GM23338 (cell line): ENCODE results near the gene GRM5. TPM values are rescaled to one million over a fixed set of nuclear protein-coding genes. Genes with fewer than 3 reads are reported as not detected.

Experiments used
- ATAC-seq: fragments of 200-7000 bp; cut with Tn5 transposase; 3 replicates; pipeline ENCODE4 v1.9.1; 2020
- DNase-seq: peaks from one replicate; pipeline ENCODE4 v3.0.0-alpha.2; 2015; ENCODE audit warnings: low spot score
- H2AFZ ChIP-seq: fragments of 200-600 bp; sonication (generic); 2 replicates; pipeline ENCODE4 v1.8.0; 2016; ENCODE audit warnings: antibody characterized with exemption, mild to moderate bottlenecking, moderate library complexity
- H3F3A ChIP-seq: fragments of 200-600 bp; sonication (generic); replicated peaks from 2 replicates; pipeline ENCODE4 v1.8.0; 2017; ENCODE audit warnings: antibody characterized with exemption, mixed run types, low read depth
- H3K27ac ChIP-seq: fragments of 200-600 bp; sonication (generic); 2 replicates; pipeline ENCODE4 v1.6.1; 2016; ENCODE audit warnings: low read depth
- H3K27me3 ChIP-seq: fragments of 200-600 bp; sonication (generic); 2 replicates; pipeline ENCODE4 v1.8.0; 2016; ENCODE audit warnings: mild to moderate bottlenecking, mixed run types, moderate library complexity; ENCODE audit not compliant: insufficient read depth
- H3K36me3 ChIP-seq: fragments of 200-600 bp; sonication (generic); 2 replicates; pipeline ENCODE4 v1.8.0; 2016; ENCODE audit warnings: mild to moderate bottlenecking; ENCODE audit not compliant: insufficient read depth
- H3K4me1 ChIP-seq: fragments of 200-600 bp; sonication (generic); 2 replicates; pipeline ENCODE4 v1.8.0; 2016; ENCODE audit warnings: mild to moderate bottlenecking, moderate library complexity; ENCODE audit not compliant: insufficient read depth
- H3K4me2 ChIP-seq: fragments of 200-600 bp; sonication (generic); 2 replicates; pipeline ENCODE4 v1.7.1; 2017; ENCODE audit warnings: mixed run types
- H3K4me3 ChIP-seq: fragments of 200-600 bp; sonication (generic); 2 replicates; pipeline ENCODE4 v1.6.1; 2016; ENCODE audit warnings: mixed run types
- H3K79me2 ChIP-seq: fragments of 200-600 bp; sonication (generic); replicated peaks from 2 replicates; pipeline ENCODE4 v1.8.0; 2017; ENCODE audit warnings: mild to moderate bottlenecking; ENCODE audit not compliant: insufficient read depth
- H3K9me2 ChIP-seq: fragments of 200-600 bp; sonication (generic); 2 replicates; pipeline ENCODE4 v1.8.0; 2017; ENCODE audit not compliant: insufficient read depth
- H4K20me1 ChIP-seq: fragments of 200-600 bp; sonication (generic); replicated peaks from 2 replicates; pipeline ENCODE4 v1.8.0; 2017; ENCODE audit warnings: mild to moderate bottlenecking; ENCODE audit not compliant: insufficient read depth
- H3K27ac Mint-ChIP-seq: 2 replicates; pipeline ENCODE4 v1.8.0; 2020; ENCODE audit warnings: inconsistent platforms, mild to moderate bottlenecking, moderate library complexity, mixed read lengths
- H3K27me3 Mint-ChIP-seq: 3 replicates; pipeline ENCODE4 v1.8.0; 2022; ENCODE audit warnings: low read depth, mild to moderate bottlenecking, moderate library complexity, mixed read lengths, inconsistent platforms; ENCODE audit not compliant: insufficient read depth, poor library complexity
- H3K36me3 Mint-ChIP-seq: 3 replicates; pipeline ENCODE4 v1.8.0; 2021; ENCODE audit warnings: low read depth, mild to moderate bottlenecking, inconsistent platforms, moderate library complexity, mixed read lengths
- H3K4me1 Mint-ChIP-seq: 3 replicates; pipeline ENCODE4 v1.8.0; 2020; ENCODE audit warnings: mild to moderate bottlenecking, inconsistent platforms, mixed read lengths
- H3K4me3 Mint-ChIP-seq: 3 replicates; pipeline ENCODE4 v1.8.0; 2021; ENCODE audit warnings: moderate library complexity, mild to moderate bottlenecking, inconsistent platforms, mixed read lengths
- H3K9me3 Mint-ChIP-seq: 3 replicates; pipeline ENCODE4 v1.8.0; 2020; ENCODE audit warnings: moderate library complexity, mild to moderate bottlenecking, inconsistent platforms, mixed read lengths
- CREB1 ChIP-seq: fragments of 250-450 bp; sonication (Bioruptor Pico); IDR thresholded peaks from 2 replicates; pipeline ENCODE4 v1.5.0; 2020; ENCODE audit warnings: low read depth, mild to moderate bottlenecking, moderate library complexity
- NANOG ChIP-seq: IDR thresholded peaks from 2 replicates; pipeline ENCODE4 v1.6.1; 2016; ENCODE audit warnings: antibody characterized with exemption, borderline replicate concordance
- POLR2AphosphoS5 ChIP-seq: IDR thresholded peaks from 2 replicates; pipeline ENCODE4 v1.6.1; 2016; ENCODE audit warnings: antibody characterized with exemption, low read depth
- STAT1 ChIP-seq: IDR thresholded peaks from one replicate; pipeline ENCODE4 v1.6.1; 2016; ENCODE audit warnings: antibody characterized with exemption; ENCODE audit not compliant: unreplicated experiment
- ZNF114 ChIP-seq: fragments of 250-450 bp; sonication (Bioruptor Pico); IDR thresholded peaks from 2 replicates; pipeline ENCODE4 v1.5.0; 2020; ENCODE audit warnings: mild to moderate bottlenecking, moderate library complexity
- ZNF331 ChIP-seq: fragments of 250-450 bp; sonication (Bioruptor Pico); IDR thresholded peaks from 2 replicates; pipeline ENCODE4 v1.5.0; 2020; ENCODE audit warnings: low read depth, mild to moderate bottlenecking, moderate library complexity
- polyA plus RNA-seq: library from polyadenylated mRNA; unstranded; fragments of >200 nt; fragmentation: Nextera tagmentation; extraction: Ambion mirVana; gene quantifications from 2 replicates; pipeline ENCODE4 v1.2.1, GENCODE V29; 2016
- total RNA-seq: library from RNA; depleted of rRNA; stranded (reverse); fragments of >200 nt; shearing (Covaris generic); gene quantifications from 2 replicates; pipeline ENCODE4 v1.2.3, GENCODE V29; 2014
- TF ChIP-seq, protein P1 (sequence below): fragments of 250-450 bp; sonication (Bioruptor Pico); IDR thresholded peaks from 2 replicates; pipeline ENCODE4 v1.5.0; 2020; ENCODE audit warnings: mild to moderate bottlenecking, moderate library complexity
- TF ChIP-seq, protein P2 (sequence below): IDR thresholded peaks from 2 replicates; pipeline ENCODE4 v1.6.1; 2016; ENCODE audit warnings: antibody characterized with exemption
- TF ChIP-seq, protein P3 (sequence below), 2 experiments: fragments of 200-600 bp in 1 of 2; sonication (generic) in 1 of 2; conservative IDR thresholded peaks; 2 replicates each; pipeline versions ENCODE4 v1.5.1 to v1.6.1; 2016 to 2017; ENCODE audit warnings: antibody characterized with exemption in 2 of 2, low read depth in 2 of 2, mild to moderate bottlenecking in 2 of 2, moderate library complexity in 1 of 2

GRM5 gene
- total and polyA plus RNA-seq, 2 experiments from 2014 or later, result 0.23 to 0.45 TPM

DNA sequence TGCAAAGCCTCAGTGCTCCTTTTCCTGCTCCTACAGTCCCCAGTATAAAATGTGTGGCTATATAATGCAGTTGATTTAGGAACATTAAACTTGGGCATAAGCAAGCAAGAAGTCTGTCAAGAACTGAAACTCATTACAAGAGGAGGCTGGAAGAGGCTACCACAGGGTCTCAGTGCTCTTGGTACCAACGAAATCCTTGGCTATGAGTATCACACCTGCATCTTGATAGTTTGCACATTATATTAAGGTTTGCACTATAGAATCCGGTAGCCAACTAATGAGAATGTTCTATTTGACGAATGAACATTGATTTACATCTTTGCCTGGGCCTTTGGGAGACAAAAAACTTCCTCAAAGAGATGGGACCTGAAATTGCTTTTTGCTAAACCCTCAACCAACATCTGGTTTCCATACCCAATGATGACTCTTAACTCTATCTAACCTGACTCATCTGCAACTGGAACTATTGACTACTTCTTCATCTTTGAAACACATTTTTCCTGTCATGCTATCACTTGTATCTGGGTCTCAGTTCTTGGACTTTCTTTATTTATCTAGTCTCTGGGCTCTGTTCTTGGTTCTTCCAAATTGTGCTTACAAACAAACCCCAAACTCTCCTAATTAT is 521.0 kb downstream of the GRM5 start (continued):
- TF ChIP-seq, protein P1, sequence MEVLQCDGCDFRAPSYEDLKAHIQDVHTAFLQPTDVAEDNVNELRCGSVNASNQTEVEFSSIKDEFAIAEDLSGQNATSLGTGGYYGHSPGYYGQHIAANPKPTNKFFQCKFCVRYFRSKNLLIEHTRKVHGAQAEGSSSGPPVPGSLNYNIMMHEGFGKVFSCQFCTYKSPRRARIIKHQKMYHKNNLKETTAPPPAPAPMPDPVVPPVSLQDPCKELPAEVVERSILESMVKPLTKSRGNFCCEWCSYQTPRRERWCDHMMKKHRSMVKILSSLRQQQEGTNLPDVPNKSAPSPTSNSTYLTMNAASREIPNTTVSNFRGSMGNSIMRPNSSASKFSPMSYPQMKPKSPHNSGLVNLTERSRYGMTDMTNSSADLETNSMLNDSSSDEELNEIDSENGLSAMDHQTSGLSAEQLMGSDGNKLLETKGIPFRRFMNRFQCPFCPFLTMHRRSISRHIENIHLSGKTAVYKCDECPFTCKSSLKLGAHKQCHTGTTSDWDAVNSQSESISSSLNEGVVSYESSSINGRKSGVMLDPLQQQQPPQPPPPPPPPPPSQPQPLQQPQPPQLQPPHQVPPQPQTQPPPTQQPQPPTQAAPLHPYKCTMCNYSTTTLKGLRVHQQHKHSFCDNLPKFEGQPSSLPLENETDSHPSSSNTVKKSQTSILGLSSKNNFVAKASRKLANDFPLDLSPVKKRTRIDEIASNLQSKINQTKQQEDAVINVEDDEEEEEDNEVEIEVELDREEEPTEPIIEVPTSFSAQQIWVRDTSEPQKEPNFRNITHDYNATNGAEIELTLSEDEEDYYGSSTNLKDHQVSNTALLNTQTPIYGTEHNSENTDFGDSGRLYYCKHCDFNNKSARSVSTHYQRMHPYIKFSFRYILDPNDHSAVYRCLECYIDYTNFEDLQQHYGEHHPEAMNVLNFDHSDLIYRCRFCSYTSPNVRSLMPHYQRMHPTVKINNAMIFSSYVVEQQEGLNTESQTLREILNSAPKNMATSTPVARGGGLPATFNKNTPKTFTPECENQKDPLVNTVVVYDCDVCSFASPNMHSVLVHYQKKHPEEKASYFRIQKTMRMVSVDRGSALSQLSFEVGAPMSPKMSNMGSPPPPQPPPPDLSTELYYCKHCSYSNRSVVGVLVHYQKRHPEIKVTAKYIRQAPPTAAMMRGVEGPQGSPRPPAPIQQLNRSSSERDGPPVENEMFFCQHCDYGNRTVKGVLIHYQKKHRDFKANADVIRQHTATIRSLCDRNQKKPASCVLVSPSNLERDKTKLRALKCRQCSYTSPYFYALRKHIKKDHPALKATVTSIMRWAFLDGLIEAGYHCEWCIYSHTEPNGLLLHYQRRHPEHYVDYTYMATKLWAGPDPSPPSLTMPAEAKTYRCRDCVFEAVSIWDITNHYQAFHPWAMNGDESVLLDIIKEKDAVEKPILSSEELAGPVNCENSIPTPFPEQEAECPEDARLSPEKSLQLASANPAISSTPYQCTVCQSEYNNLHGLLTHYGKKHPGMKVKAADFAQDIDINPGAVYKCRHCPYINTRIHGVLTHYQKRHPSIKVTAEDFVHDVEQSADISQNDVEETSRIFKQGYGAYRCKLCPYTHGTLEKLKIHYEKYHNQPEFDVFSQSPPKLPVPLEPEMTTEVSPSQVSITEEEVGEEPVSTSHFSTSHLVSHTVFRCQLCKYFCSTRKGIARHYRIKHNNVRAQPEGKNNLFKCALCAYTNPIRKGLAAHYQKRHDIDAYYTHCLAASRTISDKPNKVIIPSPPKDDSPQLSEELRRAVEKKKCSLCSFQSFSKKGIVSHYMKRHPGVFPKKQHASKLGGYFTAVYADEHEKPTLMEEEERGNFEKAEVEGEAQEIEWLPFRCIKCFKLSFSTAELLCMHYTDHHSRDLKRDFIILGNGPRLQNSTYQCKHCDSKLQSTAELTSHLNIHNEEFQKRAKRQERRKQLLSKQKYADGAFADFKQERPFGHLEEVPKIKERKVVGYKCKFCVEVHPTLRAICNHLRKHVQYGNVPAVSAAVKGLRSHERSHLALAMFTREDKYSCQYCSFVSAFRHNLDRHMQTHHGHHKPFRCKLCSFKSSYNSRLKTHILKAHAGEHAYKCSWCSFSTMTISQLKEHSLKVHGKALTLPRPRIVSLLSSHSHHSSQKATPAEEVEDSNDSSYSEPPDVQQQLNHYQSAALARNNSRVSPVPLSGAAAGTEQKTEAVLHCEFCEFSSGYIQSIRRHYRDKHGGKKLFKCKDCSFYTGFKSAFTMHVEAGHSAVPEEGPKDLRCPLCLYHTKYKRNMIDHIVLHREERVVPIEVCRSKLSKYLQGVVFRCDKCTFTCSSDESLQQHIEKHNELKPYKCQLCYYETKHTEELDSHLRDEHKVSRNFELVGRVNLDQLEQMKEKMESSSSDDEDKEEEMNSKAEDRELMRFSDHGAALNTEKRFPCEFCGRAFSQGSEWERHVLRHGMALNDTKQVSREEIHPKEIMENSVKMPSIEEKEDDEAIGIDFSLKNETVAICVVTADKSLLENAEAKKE (CRISPR knock-in tag), result no peak
- TF ChIP-seq CREB1 (CRISPR knock-in tag), result no peak
- TF ChIP-seq STAT1, result no peak
- TF ChIP-seq, protein P2, sequence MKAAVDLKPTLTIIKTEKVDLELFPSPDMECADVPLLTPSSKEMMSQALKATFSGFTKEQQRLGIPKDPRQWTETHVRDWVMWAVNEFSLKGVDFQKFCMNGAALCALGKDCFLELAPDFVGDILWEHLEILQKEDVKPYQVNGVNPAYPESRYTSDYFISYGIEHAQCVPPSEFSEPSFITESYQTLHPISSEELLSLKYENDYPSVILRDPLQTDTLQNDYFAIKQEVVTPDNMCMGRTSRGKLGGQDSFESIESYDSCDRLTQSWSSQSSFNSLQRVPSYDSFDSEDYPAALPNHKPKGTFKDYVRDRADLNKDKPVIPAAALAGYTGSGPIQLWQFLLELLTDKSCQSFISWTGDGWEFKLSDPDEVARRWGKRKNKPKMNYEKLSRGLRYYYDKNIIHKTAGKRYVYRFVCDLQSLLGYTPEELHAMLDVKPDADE, result no peak

DNA sequence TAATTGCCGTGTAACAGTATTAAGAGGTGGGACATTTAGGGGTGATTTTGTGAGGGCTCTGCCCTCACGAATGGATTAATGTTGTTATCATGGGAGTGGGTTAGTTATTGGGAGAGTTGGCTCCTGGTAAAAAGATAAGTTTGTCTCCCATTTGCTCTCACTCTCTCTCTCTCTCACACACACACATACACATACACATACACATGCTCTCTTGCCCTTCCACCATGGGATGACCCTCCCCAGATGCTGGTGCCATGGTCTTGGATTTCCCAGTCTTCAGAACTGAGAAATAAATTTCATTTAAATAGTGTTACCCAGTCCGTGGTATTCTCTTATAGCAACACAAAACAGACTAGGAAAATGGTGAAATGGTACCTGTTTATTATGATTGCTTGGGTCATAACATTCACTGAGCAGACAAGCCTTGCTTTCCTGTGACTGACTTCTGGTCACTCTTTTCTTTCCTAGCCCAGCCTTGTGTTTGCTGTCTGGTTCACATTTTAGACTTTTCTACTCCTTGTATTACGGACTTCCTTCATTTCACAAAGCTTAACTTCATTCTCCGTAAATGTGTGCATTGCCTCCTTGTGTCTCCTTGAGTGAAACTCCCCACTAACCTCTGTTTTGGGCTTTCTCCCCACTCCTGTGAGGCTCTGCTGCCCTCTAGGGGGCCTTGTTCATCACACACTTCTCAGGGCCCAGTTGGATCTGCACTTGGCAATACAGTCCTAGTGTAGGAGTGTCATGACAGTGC is 521.7 kb downstream of the GRM5 start:
- Mint-ChIP-seq H3K4me1 (peaks cover 5% of the 10 kb centered on the region; the same call in 2 of the 3 replicates), H3K27ac (peak overlapping the region; percentile 81), H3K9me3 (no peaks in the 10 kb centered on the region), H3K4me3 (no peak overlapping the region), H3K27me3 (no peaks in the 10 kb centered on the region), H3K36me3 (no peaks in the 10 kb centered on the region)
- Histone ChIP-seq H3K27me3 (no peaks in the 10 kb centered on the region), H3K4me2 (no peak overlapping the region), H3K79me2 (no peaks in the 10 kb centered on the region), H2AFZ (peak overlapping the region; percentile 40; the same call in 1 of the 2 replicates), H3K9me2 (no peaks in the 10 kb centered on the region), H3K4me3 (no peak overlapping the region), H4K20me1 (no peaks in the 10 kb centered on the region), H3F3A (no peaks in the 10 kb centered on the region), H3K27ac (no peak overlapping the region), H3K36me3 (no peaks in the 10 kb centered on the region), H3K4me1 (no peaks in the 10 kb centered on the region)
- TF ChIP-seq POLR2AphosphoS5 (no peak), CREB1 (CRISPR knock-in tag) (0 out of 2 replicates have a peak, but pooled peaks have one; percentile 14), ZNF114 (CRISPR knock-in tag) (no peak), NANOG (no peak), ZNF331 (CRISPR knock-in tag) (no peak)
- TF ChIP-seq, protein P2, result no peak
- TF ChIP-seq, protein P3, sequence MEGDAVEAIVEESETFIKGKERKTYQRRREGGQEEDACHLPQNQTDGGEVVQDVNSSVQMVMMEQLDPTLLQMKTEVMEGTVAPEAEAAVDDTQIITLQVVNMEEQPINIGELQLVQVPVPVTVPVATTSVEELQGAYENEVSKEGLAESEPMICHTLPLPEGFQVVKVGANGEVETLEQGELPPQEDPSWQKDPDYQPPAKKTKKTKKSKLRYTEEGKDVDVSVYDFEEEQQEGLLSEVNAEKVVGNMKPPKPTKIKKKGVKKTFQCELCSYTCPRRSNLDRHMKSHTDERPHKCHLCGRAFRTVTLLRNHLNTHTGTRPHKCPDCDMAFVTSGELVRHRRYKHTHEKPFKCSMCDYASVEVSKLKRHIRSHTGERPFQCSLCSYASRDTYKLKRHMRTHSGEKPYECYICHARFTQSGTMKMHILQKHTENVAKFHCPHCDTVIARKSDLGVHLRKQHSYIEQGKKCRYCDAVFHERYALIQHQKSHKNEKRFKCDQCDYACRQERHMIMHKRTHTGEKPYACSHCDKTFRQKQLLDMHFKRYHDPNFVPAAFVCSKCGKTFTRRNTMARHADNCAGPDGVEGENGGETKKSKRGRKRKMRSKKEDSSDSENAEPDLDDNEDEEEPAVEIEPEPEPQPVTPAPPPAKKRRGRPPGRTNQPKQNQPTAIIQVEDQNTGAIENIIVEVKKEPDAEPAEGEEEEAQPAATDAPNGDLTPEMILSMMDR (conservative IDR thresholded peaks at IDR 0.05; ENCODE audit: low read depth in 2 of 2), result peak; percentile 97 to 100
- peak; percentile 100 for ATAC-seq
- peak; percentile 93 for DNase-seq
